ENCODE data around the gene RAB1B.
"Not testable (repeated sequence)": the region's sequence is repeated elsewhere in the genome, so short reads cannot be mapped to it uniquely, and the experiment has no call there.

The RAB1B gene

DNA sequence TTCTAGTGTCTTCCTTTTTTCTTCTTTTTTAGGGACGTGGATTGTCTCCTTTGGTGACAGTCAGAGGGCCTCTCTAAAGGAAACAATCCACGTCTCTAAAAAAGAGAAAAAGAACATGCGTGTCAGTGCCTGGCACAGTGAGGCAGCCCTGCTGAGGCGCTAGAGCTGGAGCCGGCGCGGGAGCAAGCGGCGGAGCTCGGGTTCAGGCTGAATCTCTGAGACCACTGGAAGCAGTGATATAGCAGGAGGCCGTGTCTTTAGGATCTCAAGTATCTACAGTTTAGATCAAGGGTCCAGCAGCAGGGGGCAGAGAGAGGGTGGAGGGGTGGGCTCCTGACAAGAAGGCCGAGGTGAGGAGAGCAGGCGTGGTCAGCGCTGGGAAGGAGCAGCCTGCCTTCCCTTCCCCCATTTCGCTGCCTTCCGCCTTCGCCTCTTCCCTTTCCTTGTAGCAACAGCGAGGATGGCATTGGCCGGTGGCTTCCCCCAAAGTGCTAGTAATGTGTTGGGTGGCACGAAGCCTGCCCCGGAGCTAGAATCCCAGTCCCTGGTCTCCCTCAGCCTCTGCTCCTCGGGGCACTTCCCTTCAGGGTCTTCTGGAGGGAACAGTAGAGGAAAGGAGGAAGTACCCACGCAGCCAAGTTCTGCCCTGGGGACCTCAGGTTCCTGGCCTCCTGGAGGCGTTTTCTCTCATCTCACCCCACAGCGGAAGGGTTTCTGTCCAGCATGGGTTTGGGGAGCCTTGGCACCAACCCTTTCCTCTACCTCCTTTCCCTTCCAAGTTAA lies 28.2 kb upstream of the RAB1B start:
- peak in 2 of 4 experiments; percentile 8 to 14 for DNase-seq

DNA sequence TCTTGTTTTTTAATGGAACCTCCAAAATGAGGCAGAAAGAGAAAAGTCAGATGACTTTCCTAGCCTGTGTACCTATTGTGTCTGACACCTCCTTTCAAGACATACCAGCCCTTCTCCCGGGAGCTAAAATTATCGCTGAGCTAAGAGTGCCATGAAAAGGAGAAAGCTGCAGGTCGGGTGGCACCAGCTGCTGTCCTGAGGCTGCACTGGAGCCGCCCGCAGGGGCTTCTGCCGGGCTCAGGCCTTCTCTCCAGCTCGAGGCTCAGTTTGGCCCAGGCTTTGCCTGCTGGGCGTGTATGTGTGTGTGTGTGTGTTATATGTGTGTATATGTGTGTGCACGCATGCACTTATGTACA lies 27.7 kb upstream of the RAB1B start:
- no peak for DNase-seq

DNA sequence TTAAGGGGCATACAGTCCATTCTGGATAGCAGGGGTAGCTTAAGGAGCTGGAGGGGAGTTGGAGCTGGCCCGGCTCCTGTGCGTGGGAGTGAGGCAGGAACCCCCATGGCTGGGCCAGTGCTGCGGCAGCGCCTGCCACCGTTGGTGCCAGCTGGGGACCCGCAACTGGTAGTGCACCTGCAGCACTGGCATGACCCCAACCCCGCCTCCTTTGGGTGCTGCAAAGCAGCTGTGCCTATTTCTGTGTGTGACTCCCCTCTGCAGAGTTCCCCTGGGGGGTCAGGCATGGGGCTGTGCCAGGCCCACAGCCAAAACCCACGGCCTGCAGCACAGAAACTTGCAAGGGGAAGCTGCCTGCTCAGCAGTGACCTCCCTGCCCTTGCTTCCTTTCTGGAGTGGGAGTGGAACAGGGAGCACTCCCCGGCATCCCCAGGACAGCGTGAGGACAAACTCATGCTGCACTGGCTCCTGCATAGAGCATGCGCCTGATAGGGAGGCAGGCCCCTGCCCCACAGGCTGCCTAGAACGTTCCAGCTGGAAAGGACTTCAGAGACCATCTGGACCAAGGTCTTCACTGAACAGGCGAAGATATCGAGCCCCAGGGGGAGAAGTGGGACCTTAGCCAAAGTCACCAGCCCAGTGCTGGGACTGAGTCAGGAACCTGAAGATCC lies 26.2 kb upstream of the RAB1B start:
- no peak for DNase-seq

DNA sequence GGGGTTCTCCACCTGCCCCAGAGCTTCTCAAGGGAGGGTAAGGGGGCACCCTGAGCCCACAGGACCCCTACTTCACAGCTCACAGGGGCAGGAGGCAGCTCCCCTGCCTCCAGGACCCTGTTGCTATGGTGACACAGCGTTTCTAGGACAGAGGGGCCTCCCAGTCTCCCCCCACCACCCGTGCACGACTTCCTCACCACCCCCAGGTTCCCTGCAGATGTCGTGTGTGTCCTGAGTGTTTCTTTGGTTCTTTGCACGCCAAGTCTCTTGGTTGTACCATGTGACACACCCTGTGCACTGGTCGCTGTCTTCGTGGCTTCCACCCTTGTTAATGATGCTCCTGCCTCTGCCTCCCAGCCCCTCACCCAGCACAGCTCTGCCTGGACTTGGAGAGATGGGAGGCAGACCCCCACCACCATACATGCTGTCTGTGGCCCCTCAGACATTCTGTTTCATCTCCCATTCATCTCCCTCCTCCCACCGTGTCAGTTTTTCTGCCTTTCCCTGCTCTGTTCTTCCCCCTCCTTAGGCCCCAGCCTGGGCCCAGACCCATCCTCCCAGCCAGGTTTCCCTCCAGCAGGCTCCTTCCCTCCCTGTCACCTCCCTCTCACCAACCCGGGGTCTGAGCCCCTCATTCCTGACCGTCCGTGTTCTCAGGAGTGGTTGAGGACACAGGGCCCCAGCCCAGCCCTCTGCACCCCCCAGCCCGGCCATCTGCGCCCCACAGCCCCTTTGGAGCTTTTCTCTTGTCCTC lies 24.5 kb upstream of the RAB1B start:
- DNase-seq, result no peak

DNA sequence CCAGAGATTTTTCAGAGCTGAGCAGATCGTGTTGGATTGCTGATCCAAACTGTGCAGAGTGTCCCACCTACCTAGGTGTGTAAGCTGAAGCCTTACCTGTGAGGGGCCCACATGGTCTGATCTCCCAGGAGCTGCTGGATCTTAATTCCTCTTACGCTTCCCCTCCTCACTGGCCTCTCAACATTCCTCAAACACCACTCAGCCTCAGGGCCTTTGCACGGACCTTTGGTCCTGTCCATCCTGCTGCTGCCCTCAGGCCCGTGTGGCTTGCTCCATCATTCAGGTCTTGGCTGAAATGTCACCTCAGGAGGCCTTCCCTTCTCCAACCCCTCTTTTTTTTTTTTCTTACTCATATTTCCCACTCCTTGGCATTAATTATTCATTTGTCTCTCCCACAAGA lies 21.1 kb upstream of the RAB1B start:
- no peak for DNase-seq

DNA sequence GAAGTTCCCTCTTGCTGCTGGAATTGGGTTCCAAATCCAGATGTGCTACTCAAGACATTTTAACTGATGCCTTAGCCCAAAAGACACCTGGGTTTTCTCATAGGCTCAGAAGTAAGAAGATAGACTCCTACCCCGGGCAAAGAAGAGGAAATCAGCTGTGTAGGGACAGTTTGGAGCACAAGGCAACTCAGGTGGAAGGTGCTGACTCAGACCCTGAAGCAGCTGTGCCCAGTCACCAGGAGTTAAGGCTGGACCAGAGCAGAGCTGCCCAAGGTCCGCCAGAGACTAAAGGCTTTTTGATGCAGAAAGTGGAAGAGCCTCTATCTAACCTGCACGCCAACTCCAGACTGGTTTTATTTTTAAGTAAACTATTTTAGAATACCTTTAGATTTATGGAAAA lies 20.6 kb upstream of the RAB1B start:
- no peak for DNase-seq

DNA sequence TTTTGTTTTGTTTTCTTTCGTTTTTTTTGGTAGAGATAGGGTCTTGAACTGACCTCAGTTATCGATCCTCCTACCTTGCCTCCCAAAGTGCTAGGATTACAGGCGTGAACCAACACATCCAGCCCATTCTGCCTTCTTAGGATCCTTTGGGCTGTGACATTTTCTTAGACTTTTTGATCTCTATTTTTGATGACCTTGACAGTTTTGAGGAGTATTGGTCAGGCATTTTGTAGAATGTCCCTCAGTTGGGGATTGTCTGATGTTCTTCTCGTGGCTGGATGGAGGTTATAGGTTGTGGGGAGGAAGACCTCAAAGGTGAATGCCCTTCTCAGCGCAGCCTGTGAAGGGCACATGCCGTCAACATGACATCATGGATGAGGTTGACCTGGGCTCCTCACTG lies 19.5 kb upstream of the RAB1B start:
- DNase-seq, result no peak

DNA sequence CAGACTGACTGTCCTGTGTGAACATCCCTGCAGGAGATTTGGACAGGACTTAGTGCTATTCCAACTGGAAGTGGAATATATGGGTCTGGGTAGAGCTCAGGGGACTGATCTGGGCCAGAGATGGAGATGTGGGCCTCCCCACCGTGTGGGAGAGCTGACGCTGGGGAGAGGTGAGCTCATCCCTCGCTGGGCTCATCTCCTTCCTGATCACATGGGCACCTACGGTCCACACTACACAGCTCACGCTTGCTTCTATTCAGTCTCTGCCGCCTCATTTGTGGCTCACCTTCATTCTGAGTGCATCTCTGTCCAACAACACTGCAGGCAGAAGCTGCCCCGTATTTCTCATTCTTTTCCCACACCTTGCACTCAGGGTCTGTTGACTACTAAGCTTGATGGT lies 16.6 kb upstream of the RAB1B start:
- no peak for DNase-seq

DNA sequence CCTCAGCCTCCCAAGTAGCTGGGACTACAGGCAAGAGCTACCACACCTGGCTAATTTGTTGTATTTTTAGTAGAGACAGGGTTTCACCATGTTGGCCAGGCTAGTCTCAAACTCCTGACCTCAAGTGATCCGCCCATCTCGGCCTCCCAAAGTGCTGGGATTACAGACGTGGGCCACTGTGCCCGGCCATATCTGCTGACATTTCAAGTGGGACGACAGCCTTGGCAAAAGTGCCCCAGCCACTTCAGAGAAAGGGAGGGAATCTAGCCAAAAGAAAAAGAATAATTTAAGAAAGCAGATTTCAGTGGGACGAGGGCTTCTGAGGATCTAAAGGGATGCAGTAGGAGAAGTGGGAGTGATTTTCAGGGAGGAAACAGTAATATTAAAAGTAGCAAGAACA lies 15.4 kb upstream of the RAB1B start:
- not testable (repeated sequence) for DNase-seq

DNA sequence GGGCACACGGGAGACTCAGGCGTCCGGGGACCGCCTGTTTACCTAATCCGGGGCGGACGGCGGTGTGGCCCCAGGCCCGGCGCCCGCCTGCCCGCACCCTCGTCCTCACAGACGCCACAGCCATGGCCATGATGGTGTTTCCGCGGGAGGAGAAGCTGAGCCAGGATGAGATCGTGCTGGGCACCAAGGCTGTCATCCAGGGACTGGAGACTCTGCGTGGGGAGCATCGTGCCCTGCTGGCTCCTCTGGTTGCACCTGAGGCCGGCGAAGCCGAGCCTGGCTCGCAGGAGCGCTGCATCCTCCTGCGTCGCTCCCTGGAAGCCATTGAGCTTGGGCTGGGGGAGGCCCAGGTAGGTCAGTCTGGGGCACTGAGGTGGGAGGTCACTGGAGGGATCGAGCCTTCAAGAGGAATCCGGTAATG lies 10.0 kb upstream of the RAB1B start:
- DNase-seq, result no peak

DNA sequence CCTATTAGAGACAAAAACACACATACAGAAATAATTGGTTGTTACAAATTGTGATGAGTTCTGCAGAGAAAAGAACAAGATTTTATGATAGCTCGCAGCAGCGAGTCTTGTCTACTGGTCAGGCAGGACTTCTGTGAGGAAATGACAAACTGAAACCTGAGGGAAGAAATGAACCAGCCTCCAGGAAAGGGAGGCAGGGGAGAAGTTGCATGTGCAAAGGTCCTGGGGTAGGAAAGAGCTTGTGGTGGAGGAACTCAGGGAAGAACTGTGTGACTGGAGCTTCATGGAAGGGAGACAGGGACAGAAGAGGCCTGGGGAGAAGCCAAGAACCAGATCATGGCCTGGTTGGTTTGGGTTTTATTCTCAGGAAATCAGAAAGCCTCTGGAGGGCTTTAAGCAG lies 9.2 kb upstream of the RAB1B start:
- no peak for DNase-seq

DNA sequence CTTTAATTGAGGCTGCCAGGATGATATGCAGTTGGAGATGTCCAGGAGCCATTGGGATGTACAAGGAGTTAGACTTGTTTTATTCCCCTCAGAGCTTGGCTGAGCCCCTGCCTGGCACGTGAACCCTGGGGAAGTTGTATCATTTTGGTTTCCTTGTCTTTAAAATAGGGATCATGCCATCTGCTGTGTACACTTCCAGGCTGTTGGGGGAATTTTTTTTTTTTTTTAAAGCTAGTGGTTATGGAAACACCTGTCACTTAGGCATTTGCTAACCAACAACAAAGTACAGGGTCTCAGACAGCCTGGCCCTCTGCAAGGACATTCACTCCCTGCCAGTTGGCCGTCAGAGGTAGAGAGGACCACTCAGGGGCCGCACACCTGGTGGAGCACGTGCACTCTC lies 8.5 kb upstream of the RAB1B start:
- DNase-seq, result no peak

DNA sequence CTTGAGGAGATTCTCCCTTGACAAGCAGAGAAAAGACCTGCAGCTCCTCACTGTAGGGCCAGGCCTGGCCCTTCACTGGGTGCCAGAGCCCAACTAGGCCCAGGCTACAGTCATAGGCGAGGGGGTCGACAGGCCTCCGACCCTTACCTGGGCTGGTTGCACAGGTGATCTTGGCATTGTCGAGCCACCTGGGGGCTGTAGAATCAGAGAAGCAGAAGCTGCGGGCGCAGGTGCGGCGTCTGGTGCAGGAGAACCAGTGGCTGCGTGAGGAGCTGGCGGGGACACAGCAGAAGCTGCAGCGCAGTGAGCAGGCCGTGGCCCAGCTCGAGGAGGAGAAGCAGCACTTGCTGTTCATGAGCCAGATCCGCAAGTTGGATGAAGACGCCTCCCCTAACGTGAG lies 6.9 kb upstream of the RAB1B start:
- no peak for DNase-seq

DNA sequence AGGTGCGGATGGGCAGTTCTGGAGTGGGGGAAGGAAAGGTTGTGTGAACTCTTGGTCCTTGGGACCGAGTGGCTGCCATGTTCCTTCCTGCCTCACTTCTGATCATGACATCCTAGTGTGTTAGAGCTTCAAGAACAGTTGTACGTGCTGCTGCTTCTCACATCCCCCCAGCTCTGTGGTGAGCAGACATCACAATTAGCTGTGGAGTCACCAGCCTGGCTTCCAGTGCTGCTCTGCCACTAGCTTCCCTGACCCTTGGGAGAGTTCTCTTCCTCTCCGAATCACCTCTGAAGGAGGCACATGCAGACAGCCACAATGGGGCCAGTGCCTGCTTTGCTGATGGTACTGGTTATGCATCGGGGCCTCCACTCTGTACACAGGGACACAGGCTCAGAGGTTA lies 6.2 kb upstream of the RAB1B start:
- DNase-seq, result no peak

DNA sequence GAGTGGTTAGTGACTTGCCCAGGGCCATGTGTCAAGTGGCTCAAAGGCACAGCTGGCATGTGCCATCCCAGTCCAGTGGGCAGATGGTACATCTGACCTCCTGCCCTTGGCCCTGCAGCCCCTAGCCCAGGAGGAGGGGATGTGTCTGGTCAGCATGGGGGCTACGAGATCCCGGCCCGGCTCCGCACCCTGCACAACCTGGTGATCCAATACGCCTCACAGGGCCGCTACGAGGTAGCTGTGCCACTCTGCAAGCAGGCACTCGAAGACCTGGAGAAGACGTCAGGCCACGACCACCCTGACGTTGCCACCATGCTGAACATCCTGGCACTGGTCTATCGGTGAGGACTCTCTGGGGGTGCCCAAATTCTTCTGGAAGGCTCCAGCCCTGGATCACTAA lies 5.7 kb upstream of the RAB1B start:
- no peak for DNase-seq

DNA sequence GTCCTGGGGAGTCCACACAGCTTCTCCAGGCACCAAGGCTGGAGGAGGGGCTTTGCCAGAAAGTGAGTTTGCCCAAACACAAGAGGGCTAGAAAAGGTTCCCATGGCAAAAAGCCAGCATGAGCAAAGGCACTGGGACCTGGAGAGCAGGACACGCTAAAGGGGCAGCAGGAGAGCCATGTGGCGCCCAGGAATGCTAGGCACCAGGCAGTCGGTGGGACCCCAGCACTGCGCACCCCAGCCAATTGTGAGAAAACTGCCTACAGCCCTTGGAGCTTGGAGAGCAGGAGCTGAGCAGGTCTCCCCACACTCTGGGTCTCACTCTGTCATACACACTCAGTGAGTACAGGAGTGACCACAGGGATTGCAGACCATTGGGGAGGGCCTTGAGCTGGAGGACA lies 5.2 kb upstream of the RAB1B start:
- no peak for DNase-seq

DNA sequence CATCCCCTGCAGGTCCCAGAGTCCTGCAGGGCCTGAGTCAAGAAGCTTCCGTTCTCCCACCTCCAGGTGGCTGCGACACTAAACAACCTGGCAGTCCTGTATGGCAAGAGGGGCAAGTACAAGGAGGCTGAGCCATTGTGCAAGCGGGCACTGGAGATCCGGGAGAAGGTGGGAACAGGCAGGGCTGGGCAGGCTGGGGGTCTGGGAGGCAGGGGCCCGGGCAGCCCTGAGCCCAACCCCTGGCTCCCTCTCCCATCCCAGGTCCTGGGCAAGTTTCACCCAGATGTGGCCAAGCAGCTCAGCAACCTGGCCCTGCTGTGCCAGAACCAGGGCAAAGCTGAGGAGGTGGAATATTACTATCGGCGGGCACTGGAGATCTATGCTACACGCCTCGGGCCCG lies 4.7 kb upstream of the RAB1B start:
- no peak for DNase-seq

DNA sequence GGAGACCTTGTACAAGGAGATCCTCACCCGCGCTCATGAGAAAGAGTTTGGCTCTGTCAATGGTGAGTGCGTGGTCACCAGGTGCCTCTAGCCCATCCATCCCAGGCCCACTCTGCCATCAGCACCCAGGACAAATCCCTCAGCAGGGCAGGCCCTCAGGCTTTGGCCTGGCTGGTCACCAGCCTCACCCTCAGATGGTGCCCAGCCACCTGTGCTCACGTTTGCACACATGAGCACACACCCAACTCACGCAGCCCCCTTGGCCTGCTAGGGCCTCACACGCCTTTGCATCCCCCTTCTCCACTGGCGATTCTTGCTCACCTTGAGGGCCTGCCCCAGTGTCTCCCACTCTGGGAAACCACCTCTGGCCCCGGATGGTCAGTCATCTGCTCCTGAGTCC lies 4.1 kb upstream of the RAB1B start:
- no peak for DNase-seq

DNA sequence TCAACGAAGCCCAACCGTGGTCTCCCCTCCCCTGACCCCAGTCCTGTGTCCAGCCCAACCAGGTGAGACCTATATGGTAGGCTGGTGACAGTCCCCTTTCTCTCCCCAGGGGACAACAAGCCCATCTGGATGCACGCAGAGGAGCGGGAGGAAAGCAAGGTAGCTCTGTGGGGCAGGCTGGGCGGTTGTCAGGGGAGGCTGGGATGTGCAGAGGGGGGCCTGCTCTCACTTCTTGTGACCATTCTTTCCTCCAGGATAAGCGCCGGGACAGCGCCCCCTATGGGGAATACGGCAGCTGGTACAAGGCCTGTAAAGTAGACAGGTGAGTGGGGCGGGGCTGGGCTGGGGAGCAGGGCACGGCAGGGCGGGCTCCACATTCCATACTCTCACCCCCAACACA lies 3.5 kb upstream of the RAB1B start:
- peak in 2 of 4 experiments; percentile 12 to 38 for DNase-seq

DNA sequence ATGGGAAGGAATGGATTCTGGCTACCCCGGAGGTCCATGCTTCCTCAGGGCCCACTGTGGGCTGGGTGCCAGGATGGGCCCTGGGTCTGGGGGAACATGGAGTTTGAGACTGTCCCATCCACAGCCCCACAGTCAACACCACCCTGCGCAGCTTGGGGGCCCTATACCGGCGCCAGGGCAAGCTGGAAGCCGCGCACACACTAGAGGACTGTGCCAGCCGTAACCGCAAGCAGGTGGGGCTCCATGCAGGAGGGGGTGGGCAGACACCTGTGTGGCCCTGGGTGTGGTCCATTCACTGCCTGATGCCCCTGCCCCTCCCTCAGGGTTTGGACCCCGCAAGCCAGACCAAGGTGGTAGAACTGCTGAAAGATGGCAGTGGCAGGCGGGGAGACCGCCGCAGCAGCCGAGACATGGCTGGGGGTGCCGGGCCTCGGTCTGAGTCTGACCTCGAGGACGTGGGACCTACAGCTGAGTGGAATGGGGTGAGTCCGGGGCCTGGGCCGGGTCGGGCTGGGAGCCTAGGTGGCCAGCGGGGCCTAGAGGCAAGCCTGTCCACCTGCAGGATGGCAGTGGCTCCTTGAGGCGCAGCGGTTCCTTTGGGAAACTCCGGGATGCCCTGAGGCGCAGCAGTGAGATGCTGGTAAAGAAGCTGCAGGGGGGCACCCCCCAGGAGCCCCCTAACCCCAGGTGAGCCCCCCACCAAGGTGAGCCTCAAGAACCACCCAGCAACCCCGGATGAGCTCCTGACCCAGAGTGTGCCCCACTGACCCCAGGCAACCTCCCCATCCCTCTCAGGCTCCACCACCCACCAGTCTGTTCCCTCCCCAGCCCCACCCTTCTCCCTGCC lies 2.7 kb upstream of the RAB1B start:
- no peak for DNase-seq

DNA sequence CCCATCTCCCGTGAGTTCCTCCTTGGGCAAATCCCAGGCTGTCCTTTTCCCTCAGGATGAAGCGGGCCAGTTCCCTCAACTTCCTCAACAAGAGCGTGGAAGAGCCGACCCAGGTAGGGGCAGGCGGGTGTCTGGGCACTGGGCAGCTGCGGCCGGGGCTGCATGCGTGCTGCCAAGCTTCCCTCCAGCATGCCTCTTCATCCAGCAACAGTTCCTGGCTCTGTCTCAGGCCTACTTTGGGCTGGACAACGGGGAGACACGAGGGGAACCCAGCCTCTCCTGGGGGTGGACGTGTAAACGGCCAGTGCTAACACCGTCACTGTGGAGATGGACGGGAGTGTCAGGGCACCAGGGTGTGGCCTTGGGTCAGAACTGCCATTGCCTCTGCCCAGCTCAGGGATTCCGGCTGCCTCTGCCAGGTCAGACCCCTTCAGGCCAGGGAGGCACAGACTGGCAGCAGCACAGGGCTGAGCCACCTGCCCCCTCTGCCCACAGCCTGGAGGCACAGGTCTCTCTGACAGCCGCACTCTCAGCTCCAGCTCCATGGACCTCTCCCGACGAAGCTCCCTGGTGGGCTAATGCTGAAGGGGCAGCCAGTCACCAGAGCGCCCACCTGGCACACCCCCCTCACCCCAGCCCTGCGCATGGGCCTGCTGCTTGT lies 1.9 kb upstream of the RAB1B start:
- no peak for DNase-seq

DNA sequence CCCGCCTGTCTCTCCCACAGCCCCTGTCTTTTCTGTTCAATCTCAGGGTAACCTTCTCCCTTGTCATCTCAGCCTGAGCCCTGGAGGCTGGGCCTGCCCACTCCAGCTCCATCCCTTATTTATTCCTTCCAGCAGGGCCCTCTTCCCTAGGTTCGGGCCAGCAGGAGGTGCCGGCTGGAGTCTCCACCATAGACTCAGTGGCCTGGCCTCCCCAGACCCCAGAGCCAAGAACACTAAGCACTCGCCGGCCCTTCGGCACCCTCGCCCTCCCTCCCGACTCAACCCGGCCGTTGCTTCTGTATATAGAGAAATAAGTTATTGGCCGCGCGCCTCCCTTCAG lies 1.4 kb upstream of the RAB1B start:
- peak in 1 of 4 experiments; percentile 9 for DNase-seq
